Measurements from ENCODE around the gene FOXD2.

DNA sequence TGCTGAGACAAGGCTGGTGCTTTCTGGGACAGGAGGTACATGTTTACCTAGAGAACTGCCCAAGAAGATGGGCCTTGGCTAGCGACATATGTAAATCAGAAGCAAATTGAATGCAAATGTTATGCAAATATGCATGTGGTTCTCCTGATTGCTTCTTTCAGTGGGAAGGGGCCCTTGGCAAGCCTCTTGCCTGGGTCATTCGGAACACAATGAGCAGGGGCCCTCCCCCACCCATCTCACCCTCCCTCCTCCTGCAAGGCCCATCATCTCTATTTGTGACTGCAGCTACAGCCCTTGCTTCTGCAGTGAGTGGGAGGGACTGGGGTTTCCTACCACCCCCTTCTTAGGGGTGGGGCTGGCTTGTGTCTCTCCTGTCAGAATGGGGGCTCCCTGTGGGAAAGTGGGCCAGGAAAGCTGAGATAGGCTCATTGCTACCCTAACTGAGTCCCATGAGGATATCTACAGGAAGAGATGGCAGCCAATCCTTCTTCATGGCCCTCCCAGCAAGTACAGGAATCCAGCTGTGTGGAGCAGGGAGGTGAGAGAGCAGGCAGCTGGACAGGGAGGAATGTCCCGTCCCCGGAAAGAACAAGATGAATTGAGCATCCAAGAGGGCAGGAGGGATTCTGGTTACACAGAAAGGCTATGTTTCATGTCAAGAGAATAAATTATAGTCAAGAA is 31.0 kb downstream of the FOXD2 start:
- TF ChIP-seq EZH2 (IDR thresholded peaks at IDR 0.05; ENCODE audit: insufficient read depth, low read length), result no peak
- TF ChIP-seq, protein P1, sequence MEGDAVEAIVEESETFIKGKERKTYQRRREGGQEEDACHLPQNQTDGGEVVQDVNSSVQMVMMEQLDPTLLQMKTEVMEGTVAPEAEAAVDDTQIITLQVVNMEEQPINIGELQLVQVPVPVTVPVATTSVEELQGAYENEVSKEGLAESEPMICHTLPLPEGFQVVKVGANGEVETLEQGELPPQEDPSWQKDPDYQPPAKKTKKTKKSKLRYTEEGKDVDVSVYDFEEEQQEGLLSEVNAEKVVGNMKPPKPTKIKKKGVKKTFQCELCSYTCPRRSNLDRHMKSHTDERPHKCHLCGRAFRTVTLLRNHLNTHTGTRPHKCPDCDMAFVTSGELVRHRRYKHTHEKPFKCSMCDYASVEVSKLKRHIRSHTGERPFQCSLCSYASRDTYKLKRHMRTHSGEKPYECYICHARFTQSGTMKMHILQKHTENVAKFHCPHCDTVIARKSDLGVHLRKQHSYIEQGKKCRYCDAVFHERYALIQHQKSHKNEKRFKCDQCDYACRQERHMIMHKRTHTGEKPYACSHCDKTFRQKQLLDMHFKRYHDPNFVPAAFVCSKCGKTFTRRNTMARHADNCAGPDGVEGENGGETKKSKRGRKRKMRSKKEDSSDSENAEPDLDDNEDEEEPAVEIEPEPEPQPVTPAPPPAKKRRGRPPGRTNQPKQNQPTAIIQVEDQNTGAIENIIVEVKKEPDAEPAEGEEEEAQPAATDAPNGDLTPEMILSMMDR (IDR thresholded peaks at IDR 0.05; ENCODE audit: insufficient read depth, low read depth, low read length), result no peak

Data from astrocyte (in vitro differentiated cells and primary cell).